ENCODE data around the gene ACCS. TPM values are rescaled to one million over a fixed set of nuclear protein-coding genes. Genes with fewer than 3 reads are reported as not detected.

The ACCS gene
- total RNA-seq, 1 experiment from 2014 or later, result 14.6 TPM

DNA sequence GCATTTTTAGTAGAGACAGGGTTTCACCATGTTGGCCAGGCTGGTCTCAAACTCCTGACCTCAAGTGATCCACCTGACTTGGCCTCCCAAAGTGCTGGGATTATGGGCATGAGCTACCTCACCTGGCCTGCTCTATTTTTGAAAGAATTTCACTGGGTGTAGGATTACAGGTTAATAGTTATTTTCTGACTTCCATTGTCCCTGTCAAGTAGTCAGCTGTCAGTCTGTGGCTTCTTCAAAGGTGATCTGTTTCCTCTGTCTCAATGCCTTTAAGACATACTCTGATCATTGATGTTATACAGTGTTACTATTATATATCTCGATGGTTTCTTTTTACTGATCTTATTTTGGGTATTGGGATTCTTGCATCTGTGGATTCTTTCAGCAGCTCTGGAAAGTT lies 19.3 kb downstream of the ACCS start:
- no peak for DNase-seq (ENCODE audit: low read depth)

DNA sequence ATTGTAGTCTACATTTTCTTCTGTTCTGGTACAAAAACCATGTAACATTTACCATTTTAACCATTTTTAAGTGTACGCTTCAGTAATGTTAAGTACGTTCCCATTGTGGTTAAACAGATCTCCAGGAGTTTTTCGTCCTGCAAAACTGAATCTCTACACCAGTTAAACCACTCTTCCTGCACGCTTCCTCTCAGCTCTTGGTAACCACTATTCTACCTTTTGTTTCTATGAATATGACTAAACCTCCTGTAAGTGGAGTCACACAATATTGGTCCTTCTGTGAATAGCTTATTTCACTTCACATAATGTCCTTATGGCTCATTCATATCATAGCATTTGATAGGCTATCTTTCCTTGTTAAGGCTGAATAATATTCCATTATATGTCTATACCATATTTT lies 22.3 kb downstream of the ACCS start:
- no peak for DNase-seq (ENCODE audit: low read depth)

DNA sequence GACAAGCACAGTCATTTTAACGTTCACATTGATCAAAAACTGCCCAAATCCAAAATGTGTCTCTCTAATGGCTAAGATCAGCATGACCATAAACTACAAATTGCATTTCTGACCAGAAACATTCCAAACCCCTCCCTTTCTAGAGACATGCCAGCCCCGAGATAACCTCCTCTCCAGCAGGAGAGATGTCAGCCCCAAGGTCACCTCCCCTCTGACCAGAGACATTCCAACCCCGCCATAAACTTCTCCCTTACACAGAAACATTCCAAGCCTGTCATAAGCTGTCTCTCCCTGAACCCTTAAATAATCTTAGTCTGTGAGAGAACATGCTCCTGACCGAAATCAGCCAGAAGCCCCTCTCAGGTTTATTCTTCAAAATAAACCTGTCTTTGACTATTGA lies 22.8 kb downstream of the ACCS start:
- no peak for DNase-seq (ENCODE audit: low read depth)

DNA sequence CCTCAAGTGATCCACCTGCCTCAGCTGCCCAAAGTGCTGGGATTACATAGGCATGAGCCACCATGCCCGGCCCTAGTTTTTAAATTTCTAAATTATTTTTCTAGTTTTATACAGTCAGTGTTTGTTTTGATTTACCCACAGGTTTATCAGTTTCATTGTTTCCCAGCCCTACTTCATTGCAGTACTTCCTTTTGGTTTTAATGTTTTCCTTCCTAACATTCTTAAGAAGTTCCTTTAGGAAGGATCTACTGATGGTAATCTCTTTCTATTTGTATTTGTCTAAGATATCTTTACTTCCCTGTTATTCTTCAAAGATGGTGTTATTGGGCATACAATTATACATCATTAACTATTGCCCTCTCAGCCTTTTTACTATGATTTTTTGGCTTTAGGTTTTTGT lies 24.5 kb downstream of the ACCS start:
- DNase-seq (ENCODE audit: low read depth), result no peak

DNA sequence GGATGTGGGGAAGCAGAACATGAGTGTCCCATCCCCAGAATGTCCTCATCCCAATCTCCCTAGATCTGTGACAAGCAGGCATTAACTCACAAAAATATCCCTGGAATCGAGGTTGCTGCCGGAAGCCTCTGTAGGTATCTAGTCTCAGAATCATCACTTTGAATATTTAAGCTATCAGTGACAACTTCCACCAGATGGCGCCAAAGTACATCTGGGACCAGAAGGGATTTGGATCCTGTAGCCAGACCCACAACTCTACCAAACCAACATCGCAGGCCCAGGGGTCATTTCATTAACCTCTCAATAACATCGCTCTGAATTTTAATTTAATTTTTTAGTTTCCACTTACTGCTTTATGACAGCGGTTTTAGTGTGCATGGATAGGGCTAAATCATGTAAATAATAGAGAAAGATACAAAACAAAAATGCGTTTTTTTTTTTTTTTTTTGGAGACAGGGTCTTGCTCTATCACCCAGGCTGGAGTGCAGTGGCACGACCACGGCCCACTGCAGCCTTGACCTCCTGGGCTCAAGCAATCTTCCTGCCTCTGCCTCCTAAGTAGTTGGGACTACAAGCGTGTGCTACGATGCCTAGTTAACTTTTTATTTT lies 28.3 kb downstream of the ACCS start:
- DNase-seq (ENCODE audit: low read depth), result peak; percentile 73

DNA sequence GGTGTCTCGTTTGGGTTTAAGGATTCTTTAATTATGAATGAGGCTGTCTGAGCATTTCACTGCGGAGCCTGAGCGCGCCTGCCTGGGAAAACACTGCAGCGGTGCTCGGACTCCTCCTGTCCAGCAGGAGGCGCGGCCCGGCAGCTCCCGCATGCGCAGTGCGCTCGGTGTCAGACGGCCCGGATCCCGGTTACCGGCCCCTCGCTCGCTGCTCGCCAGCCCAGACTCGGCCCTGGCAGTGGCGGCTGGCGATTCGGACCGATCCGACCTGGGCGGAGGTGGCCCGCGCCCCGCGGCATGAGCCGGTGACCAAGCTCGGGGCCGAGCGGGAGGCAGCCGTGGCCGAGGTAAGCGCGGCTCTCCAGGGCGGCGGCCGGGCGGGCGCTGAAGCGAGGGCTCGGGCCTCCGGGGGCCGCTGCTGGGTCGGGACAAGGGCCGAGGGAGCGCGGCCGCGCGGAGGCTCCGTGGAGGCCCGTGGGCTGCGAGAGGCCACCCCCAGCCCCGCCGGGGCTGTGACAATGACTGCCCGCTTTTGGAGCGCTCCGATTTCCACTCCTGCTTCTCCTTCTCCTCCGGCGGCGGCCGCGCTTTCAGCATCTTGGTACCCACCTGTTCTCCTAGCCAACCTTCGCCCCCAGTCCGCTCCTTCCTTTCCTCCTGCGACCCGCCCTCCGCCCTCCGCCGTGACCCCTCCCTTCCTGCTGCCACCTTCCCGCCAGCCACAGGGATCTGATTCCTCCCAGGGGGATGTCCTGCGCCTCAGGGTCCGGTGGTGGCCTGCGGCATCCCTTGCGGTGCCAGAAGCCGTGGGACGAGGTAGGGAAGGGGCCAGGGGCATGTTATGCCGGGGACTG lies 29.7 kb downstream of the ACCS start, which contains the start of gene EXT2:
TSS of gene EXT2 (plus strand) at position 173 of the 854 bp plus-strand sequence. CDS start 12,035 bp downstream, outside the sequence.
- DNase-seq (ENCODE audit: low read depth), result peak; percentile 69

DNA sequence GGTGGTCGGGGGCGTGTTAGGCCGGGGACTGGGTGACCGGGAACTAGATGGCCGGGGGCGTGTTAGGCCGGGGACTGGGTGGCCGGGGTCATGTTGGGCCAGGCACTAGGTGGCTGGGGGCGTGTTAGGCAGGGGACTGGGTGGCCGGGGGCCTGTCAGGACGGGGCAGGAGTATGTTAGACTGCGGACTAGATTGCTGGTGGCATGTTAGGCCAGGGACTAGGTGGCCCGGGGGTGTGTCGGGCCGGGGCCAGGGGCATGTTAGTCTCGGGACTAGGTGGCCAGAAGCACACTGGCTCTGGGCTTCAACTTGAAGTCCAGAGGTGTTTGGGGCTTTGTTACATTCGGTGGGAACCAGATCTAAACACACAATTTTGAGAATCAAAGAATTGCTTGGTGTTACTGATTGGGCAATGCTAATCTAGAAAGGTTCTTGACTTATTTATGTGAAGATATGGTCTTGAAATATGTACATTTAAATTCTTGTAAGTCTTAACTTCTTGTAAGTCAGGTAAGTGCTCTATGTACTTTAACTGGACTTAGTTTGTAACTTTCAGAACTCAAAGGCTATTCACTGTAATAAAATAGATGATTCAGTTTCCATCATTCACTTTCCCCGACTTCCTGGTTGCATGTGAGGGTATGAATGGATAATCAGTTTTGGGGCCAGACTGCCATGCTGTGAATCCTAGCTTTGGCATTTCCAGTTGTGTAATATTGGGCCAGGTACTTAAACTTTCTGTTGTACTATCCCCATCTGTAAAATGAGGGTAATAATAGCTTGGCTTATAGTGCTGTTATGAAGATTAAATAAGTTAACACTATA lies 30.5 kb downstream of the ACCS start:
- DNase-seq (ENCODE audit: low read depth), result peak; percentile 19

DNA sequence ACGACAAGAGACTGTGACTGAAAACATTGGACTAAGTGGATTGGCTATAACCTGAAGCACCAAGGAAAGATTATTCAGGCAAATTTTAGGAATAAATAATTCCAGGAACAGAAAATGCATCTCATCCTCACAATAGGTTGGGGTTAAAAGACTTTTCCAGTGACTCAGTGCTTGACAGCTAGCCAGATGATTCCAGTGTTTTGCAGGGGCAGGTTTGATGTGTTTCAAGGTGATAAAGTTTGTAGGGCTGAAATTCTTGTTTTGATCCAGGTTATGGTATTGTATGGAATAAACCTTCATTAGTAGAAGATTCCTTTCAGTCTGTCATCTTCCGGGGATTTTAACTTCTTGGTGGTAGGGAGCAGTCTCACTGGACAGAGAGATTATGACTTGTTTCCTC lies 31.8 kb downstream of the ACCS start:
- no peak for DNase-seq (ENCODE audit: low read depth)

DNA sequence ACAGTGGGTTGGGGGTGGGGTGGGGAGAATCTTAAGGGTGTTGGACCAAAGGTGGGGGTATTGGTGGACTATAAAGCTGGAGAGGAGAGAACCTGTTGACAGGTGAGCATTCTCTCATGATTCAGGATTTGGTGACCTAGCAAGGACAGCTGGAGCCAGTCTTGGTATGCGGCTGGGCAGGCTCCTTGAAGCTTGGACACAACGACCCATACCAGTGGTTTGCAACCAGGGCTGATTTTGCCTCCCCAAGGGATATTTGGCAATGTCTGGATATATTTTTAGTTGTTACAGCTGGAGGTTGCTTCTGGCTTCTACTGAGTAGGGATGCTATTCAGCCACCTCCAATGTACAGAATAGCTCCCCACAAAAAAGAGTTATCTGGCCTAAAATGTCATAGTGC lies 35.0 kb downstream of the ACCS start:
- DNase-seq (ENCODE audit: low read depth), result no peak

DNA sequence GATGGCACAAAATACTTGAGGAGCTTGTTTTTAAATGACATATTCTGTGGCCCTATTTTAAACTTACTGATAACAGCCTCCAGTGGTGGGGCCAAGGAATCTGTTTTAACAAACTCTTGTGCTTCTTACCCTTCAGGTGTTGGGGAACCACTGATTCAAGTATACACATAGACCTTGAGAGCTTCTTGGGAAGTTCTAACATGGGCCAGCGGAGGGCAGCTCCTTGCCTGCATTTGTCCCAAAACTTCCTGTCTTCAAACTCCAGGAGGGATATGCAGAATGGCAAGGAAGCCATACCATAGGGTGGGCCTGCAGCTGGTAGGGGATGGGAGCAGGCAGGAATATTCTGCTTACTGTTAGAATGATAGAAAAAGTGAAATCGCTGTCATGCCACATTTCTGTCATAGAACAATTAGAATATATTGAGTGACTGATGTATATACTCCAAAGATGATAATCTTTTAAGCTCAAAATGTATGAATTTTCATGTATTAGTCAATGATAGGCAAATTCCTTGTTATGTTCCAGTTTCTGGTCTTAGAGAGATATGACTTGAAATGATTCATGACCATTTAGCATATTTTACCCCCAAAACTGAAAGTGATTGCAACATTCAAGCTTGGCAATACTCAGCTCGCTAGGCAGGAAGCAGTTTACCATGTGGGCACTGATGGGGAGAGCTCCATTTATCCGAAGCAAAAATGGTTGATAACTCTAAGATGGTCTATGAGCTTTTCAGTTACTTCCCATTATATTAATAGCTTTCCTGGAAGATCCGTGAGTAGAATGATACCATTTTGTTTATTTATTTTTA lies 38.6 kb downstream of the ACCS start:
- DNase-seq (ENCODE audit: low read depth), result no peak

DNA sequence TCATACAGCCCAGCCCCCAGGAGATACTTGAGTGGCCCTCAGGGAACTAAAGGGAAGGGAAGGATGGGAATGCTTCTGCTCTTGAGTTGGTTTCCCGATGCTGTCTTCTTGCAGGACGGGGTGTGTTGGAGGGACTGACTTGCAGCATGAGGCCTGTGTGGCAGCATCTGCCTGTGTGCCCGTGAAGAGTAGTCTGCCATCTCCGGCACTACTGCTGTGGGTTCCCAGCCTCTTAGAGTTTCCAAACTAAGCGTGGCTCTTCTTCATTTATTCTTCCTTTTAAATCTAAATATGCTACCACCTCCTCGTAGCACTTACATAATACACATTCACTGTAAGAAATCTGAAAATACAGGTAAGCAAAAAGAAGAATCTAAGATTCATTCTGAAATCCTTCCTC lies 42.2 kb downstream of the ACCS start:
- DNase-seq (ENCODE audit: low read depth), result no peak

DNA sequence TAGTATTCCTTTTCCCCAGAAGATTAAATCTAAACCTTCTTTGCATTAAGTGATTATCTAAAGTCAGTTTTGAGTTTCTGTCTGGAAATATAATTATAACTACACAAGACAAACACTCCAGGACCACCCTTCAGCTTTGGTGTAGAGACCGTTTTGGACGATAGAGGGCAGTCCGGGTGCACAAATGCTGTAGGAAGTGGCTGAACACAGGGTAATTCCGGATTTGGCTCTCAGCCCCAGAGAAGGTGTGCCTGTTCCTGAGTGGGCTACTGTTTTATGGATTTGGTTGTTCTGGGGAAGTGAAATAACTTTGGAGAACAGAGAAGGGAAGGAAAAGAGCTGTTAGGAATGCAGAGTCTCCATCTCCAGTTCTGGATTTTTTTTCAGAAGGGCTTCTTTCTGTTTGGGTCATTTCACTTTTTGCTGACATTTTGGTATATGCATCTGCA lies 44.2 kb downstream of the ACCS start:
- peak; percentile 38 for DNase-seq (ENCODE audit: low read depth)

DNA sequence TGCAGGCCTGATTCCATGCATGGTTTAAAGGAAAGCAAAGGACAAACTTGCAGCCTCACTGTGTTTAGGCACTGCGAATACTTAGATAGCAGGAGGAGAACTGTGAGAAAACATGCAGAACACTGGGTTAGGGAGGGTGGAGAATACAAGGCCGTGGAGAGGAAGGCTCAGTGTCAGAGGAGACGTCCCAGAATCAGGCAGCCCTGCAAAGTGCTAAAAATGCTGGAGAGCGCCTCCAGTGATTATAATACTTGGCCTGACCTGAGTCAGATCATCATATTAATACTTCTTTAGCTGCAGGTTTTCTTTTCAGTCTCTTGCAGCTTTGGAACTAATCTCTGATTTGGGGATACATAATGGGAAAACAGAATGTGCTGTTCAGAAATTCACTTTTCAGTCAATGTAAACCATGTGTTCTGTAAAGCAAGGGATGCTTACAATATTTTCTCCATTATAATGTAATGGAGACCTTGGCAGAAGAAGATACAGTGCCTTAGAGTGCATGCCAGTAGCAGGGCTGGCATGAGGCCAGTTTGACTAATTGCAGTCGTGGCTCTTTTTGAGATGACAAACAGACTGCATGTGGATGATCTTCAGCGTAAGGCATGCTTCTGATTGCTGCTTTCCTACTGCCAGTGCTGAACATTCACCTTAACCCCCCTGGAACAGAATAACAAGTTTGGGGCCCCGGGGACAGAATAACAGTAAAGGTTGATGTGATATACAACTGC lies 46.2 kb downstream of the ACCS start:
- peak; percentile 63 for DNase-seq (ENCODE audit: low read depth)

DNA sequence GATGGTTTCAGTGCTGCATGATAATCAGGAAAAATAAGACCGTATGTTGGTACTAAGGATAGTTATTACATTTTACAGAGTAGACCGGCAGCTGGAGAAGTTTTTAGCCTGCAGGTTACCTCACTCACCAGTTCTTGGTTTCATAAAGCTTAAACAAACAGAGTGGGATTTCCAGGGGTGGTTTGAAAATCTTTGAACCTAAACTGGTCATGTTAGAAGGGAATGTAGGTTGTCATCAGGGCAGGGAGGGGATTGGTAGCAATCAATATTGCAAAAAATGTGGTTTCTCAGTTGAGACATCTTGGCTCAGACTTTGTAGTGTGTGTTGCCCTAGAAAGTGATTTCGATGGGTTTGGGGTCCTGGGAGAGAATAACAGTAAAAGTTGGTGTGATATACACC lies 46.9 kb downstream of the ACCS start:
- DNase-seq (ENCODE audit: low read depth), result no peak

DNA sequence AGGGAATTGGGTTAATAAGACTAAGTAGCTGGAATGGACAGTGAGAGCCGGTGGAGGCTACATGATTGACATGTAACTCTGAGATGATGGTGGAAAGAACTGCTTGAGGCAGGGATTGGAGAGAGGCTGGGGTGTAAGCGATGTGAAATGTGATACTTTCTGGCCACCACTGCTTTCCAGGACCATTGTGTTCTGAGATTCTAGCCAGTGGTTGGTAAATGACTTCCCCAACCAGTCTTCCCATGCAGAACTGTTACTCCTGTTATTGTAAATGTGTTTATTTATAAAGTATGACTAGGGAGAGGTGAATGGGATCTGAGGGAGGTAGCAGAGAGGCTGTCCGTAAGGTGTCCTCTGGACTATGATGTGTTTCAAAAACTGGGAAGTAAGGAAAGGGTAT lies 47.5 kb downstream of the ACCS start:
- no peak for DNase-seq (ENCODE audit: low read depth)

DNA sequence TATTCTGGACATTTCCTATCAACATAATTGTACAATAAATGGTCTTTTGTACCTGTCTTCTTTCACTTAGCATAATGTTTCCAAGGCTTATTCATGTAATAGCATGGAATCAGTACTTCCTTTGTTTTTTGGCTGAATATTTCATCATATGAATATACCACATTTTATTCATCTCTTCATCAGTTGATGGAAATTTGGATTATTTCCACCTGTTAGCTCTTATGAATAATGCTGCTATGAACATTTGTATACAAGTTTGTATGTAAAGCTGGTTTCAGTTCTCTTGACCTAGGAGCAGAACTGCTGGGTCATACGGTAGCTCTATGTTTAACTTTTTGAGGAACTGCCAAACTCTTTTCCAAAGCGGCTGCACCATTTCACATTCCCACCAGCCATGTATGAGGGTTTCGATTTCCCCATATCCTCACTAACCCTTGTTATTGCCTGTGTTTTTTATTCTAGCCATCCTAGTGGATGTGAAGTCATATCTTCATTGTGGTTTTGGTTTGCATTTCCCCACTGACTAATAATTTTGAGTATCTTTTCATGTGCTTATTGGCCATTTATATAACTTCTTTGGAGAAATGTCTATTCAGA lies 50.3 kb downstream of the ACCS start:
- DNase-seq (ENCODE audit: low read depth), result no peak

DNA sequence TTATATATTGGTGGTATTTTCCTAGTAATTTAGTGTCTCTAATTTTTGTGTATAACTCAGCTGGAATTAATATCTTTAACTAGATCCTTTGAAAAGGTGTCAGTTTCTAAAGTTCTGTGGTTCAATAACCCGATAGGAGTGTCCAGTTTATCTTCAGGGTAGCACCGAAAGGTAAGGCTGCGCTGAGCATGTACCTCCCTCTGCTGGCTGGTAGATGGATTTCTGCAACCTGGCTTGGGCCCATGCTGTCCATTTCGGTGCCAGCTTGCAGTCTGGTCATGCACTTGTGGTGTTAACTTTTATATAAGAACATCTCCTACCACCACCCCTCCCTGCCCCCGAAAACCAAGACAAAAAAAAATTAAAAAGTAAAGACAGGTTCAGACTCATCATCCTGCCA lies 54.1 kb downstream of the ACCS start:
- no peak for DNase-seq (ENCODE audit: low read depth)

DNA sequence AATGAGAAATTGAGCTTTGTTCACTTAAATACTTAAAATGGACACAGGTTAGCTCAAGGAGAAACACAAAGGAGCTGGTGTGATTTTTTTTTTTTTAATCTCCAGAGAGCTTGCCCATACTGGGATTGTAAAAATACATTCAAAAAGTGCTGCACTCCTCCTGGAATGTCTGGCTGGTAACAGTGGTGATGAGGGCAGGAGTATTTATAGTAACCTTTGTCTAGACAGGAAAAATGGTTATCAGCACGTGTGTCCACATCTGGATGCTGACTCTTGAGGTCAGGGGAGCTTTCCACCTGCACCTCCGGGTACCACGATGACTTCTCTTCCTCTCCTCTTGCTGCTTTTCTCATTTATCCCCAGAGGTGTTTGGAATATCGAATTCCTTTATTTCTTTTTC lies 59.5 kb downstream of the ACCS start:
- DNase-seq (ENCODE audit: low read depth), result no peak

DNA sequence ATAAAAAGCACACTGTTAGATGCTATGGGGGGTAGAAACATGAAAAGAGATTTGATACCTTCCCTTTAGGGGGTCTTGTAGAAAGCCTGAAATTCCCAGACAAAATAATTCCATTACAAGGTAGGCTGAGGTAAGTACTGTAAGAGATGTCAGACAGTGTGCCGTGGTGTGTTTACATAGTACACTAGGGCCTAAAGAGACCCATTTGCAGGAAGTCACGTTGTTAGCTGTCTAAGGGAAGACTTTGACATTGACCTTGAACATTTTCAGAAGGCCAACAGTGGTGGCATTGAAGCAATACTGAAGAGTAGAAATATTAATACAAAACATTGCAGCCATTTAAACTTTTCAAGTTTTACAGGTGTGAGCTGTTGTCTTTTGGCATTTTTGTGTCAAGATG lies 60.2 kb downstream of the ACCS start:
- no peak for DNase-seq (ENCODE audit: low read depth)

DNA sequence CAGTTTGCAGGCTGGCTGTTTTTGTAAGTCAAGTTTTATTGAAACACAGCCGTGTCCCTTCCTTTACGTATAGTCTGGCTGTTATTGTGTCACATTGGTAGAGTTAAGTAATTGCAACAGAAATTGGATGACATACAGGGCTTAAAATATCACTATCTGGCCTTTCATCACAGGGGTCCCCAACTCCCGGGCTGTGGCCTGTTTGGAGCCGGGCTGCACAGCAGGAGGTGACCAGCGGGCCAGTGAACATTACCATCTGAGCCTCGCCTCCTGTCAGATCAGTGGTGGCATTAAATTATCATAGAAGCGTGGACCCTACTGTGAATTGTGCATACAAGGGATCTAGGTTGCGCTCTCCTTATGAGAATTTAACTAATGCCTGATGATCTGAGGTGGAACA lies 61.1 kb downstream of the ACCS start:
- no peak for DNase-seq (ENCODE audit: low read depth)

Measured in LHCN-M2 (cell line).